Glutamatergic neuron (in vitro differentiated cells): Measurements from ENCODE around the gene DISP1. TPM values are rescaled to one million over a fixed set of nuclear protein-coding genes. Genes with fewer than 3 reads are reported as not detected.

Experiments
- DNase-seq: peaks from one replicate; pipeline ENCODE4 v3.0.0; 2022
- H3K27ac Mint-ChIP-seq: one replicate; pipeline ENCODE4 v1.8.0; 2020; ENCODE audit warnings: mild to moderate bottlenecking, mixed read lengths, inconsistent platforms; ENCODE audit not compliant: unreplicated experiment
- H3K27me3 Mint-ChIP-seq: one replicate; pipeline ENCODE4 v1.8.0; 2020; ENCODE audit warnings: mild to moderate bottlenecking, moderate library complexity, mixed read lengths, inconsistent platforms; ENCODE audit not compliant: unreplicated experiment
- H3K36me3 Mint-ChIP-seq: one replicate; pipeline ENCODE4 v1.8.0; 2020; ENCODE audit warnings: mild to moderate bottlenecking, mixed read lengths, inconsistent platforms; ENCODE audit not compliant: unreplicated experiment
- H3K4me1 Mint-ChIP-seq: one replicate; pipeline ENCODE4 v1.8.0; 2020; ENCODE audit warnings: mild to moderate bottlenecking, low read depth, mixed read lengths, inconsistent platforms; ENCODE audit not compliant: unreplicated experiment
- H3K4me3 Mint-ChIP-seq: one replicate; pipeline ENCODE4 v1.8.0; 2020; ENCODE audit warnings: mild to moderate bottlenecking, mixed read lengths, inconsistent platforms; ENCODE audit not compliant: unreplicated experiment
- H3K9me3 Mint-ChIP-seq: one replicate; pipeline ENCODE4 v1.8.0; 2020; ENCODE audit warnings: mild to moderate bottlenecking, moderate library complexity, mixed read lengths, inconsistent platforms; ENCODE audit not compliant: unreplicated experiment
- CTCF ChIP-seq: fragments of 200-600 bp; sonication (generic); IDR thresholded peaks from one replicate; pipeline ENCODE4 v1.5.0; 2021; ENCODE audit not compliant: partially characterized antibody, unreplicated experiment
- total RNA-seq: library from RNA; stranded (reverse); fragmentation: NEBNext Ultra II Directional; extraction: Animal tissue kit (Norgen Biotek cat#: 25700); gene quantifications from one replicate; pipeline ENCODE4 v1.2.1, GENCODE V29; 2021; ENCODE audit not compliant: unreplicated experiment

The DISP1 gene
- total RNA-seq, 1 donor from 2014 or later: 9.6 TPM

GRCh38 chr1:222811671-222812070, 3.2 kb upstream of the DISP1 start:
- Mint-ChIP-seq H3K9me3 (peaks cover 3% of the 10 kb centered on the region), H3K36me3 (no peaks in the 10 kb centered on the region), H3K27me3 (no peaks in the 10 kb centered on the region), H3K4me1 (peaks cover 6% of the 10 kb centered on the region), H3K27ac (no peak overlapping the region), H3K4me3 (no peak overlapping the region)
- TF ChIP-seq CTCF: no peak
- DNase-seq: no peak

GRCh38 chr1:222813866-222814535, 838 bp upstream of the DISP1 start:
- Mint-ChIP-seq H3K4me1 (peaks cover 9% of the 10 kb centered on the region), H3K36me3 (no peaks in the 10 kb centered on the region), H3K4me3 (peak overlapping the region; percentile 91)

GRCh38 chr1:222815440-222815765, 564 bp downstream of the DISP1 start:
- peak overlapping the region; percentile 41 for H3K27ac Mint-ChIP-seq
- peaks cover 9% of the 10 kb centered on the region for H3K4me1 Mint-ChIP-seq

More at GRCh38 chr1:222813866-222814535, 838 bp upstream of the DISP1 start:
- no peak for TF ChIP-seq CTCF
- no peak overlapping the region for H3K27ac Mint-ChIP-seq
- H3K27me3 Mint-ChIP-seq: no peaks in the 10 kb centered on the region
- peaks cover 3% of the 10 kb centered on the region for H3K9me3 Mint-ChIP-seq
- peak; percentile 41 for DNase-seq

GRCh38 chr1:222817529-222817928, 2.7 kb downstream of the DISP1 start:
- H3K36me3 Mint-ChIP-seq: no peaks in the 10 kb centered on the region
- no peak overlapping the region for H3K4me3 Mint-ChIP-seq
- peaks cover 9% of the 10 kb centered on the region for H3K4me1 Mint-ChIP-seq
- DNase-seq: no peak
- H3K9me3 Mint-ChIP-seq: peaks cover 3% of the 10 kb centered on the region
- no peaks in the 10 kb centered on the region for H3K27me3 Mint-ChIP-seq
- no peak for TF ChIP-seq CTCF
- no peak overlapping the region for H3K27ac Mint-ChIP-seq

More at GRCh38 chr1:222815440-222815765, 564 bp downstream of the DISP1 start:
- TF ChIP-seq CTCF: no peak
- peaks cover 3% of the 10 kb centered on the region for H3K9me3 Mint-ChIP-seq
- DNase-seq: no peak
- H3K36me3 Mint-ChIP-seq: no peaks in the 10 kb centered on the region
- peak overlapping the region; percentile 97 for H3K4me3 Mint-ChIP-seq
- H3K27me3 Mint-ChIP-seq: no peaks in the 10 kb centered on the region

GRCh38 chr1:222818171-222818570, 3.3 kb downstream of the DISP1 start:
- no peak overlapping the region for H3K4me3 Mint-ChIP-seq
- peaks cover 15% of the 10 kb centered on the region for H3K4me1 Mint-ChIP-seq
- H3K36me3 Mint-ChIP-seq: no peaks in the 10 kb centered on the region
- peaks cover 3% of the 10 kb centered on the region for H3K9me3 Mint-ChIP-seq
- H3K27me3 Mint-ChIP-seq: no peaks in the 10 kb centered on the region
- DNase-seq: no peak
- no peak overlapping the region for H3K27ac Mint-ChIP-seq
- TF ChIP-seq CTCF: no peak
